NB4 (cell line): ENCODE results near the gene RARG.

Experiments used
- DNase-seq: peaks from one replicate; pipeline ENCODE4 v3.0.0; 2010; ENCODE audit warnings: low read depth
- H3K4me3 ChIP-seq: one replicate; pipeline ENCODE4 v1.5.1; 2011; ENCODE audit warnings: mild to moderate bottlenecking, low read depth, low read length, moderate library complexity
- MAX ChIP-seq: IDR thresholded peaks from 2 replicates; pipeline ENCODE4 v1.6.1; 2011; ENCODE audit warnings: low read depth, low read length
- MYC ChIP-seq: IDR thresholded peaks from 2 replicates; pipeline ENCODE4 v1.6.1; 2011; ENCODE audit warnings: low read depth, low read length
- POLR2A ChIP-seq: IDR thresholded peaks from 2 replicates; pipeline ENCODE4 v1.6.1; 2011; ENCODE audit warnings: mild to moderate bottlenecking; ENCODE audit not compliant: insufficient read length; ENCODE audit errors: extremely low read depth
- TF ChIP-seq, protein P1 (sequence below): IDR thresholded peaks from one replicate; pipeline ENCODE4 v1.5.1; 2012; ENCODE audit warnings: low read depth, low read length

Gene RARG

DNA sequence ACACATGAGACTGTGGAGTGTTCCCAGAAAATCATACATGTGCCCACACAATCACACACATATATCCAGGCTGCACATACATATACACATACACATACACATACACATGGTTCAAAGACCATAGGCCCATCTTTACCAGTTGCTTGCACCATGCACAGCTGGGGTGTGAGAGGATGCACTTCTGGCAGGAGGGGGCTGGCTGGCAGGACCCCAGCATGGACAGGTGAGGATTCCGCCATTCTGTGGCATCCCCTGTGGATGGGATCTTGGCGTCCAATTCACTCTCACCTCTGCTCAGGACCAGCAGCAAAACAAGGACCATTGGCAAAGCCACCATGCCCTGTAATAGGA lies 31.9 kb downstream of the RARG start:
- H3K4me3 ChIP-seq = no peak overlapping the region
- TF ChIP-seq MAX = no peak
- TF ChIP-seq, protein P1, sequence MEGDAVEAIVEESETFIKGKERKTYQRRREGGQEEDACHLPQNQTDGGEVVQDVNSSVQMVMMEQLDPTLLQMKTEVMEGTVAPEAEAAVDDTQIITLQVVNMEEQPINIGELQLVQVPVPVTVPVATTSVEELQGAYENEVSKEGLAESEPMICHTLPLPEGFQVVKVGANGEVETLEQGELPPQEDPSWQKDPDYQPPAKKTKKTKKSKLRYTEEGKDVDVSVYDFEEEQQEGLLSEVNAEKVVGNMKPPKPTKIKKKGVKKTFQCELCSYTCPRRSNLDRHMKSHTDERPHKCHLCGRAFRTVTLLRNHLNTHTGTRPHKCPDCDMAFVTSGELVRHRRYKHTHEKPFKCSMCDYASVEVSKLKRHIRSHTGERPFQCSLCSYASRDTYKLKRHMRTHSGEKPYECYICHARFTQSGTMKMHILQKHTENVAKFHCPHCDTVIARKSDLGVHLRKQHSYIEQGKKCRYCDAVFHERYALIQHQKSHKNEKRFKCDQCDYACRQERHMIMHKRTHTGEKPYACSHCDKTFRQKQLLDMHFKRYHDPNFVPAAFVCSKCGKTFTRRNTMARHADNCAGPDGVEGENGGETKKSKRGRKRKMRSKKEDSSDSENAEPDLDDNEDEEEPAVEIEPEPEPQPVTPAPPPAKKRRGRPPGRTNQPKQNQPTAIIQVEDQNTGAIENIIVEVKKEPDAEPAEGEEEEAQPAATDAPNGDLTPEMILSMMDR = no peak
- no peak for TF ChIP-seq POLR2A
- no peak for TF ChIP-seq MYC
- DNase-seq = no peak

DNA sequence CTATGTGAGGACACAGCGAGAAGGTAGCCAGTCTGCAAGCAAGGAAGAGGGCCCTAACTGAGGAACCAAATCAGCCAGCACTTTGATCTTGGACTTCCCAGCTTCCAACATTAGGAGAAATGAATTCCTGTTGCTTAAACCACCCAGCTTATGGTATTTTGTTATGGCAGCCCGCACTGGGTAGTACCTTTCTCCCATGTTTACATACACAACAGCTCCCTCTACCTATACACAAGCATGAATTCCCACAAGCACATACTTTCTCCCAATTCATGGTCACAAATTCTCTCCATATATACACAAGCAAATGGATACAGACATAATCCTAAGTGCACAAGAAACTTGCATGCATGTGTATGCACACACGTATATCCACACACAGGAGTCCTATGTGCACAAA lies 32.3 kb downstream of the RARG start:
- TF ChIP-seq MAX (no peak), MYC (no peak)
- TF ChIP-seq, protein P1 = no peak
- DNase-seq = no peak
- H3K4me3 ChIP-seq = no peak overlapping the region

- TF ChIP-seq MYC = no peak
- TF ChIP-seq, protein P1 = no peak
- no peak for TF ChIP-seq POLR2A
- TF ChIP-seq MAX = no peak
- no peak for DNase-seq
- H3K4me3 ChIP-seq = no peak overlapping the region
Measured at GRCh38 chr12:53198486-53199110, 33.4 kb downstream of the RARG start.

GRCh38 chr12:53197011-53197640 lies 34.9 kb downstream of the RARG start:
- no peak overlapping the region for H3K4me3 ChIP-seq
- TF ChIP-seq MYC = no peak
- no peak for TF ChIP-seq POLR2A
- TF ChIP-seq MAX = no peak
- TF ChIP-seq, protein P1 = no peak
- DNase-seq = no peak

DNA sequence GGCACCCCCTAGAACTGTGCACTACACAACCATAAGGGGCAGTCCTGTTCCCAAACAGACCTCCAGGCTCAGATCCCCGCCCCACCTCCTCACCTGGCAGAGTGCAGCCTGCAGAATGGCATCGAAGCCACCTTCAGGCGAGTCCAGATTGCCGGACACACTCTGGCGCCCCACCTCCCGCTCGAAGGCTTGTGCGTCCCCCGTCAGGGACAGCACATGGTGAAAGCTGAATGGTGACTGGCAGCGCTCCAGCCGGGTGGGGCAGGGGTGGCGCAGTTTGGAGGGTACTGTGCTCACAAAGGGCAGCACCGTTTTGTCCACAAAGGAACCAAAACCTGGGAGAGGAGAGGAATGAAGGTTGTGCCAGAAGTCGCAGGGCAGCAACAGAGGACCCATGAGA lies 35.5 kb downstream of the RARG start:
- TF ChIP-seq MYC = no peak
- TF ChIP-seq MAX = no peak
- TF ChIP-seq POLR2A = no peak
- TF ChIP-seq, protein P1 = no peak
- DNase-seq = no peak
- H3K4me3 ChIP-seq = no peak overlapping the region
